Common myeloid progenitor, CD34-positive (primary cell): Measurements from ENCODE around the gene TRIM24.

ENCODE experiments used
- CTCF ChIA-PET: fragments of 350-600 bp; sonication (Branson Sonifier 250); formaldehyde crosslinking; loops from one replicate; lab custom pipeline; 2021; ENCODE audit warnings: antibody characterized with exemption; lab: Charles Lee
- POLR2A ChIA-PET: fragments of 350-600 bp; sonication (Branson Sonifier 250); formaldehyde crosslinking; loops from one replicate; lab custom pipeline; 2021; ENCODE audit warnings: antibody characterized with exemption; lab: Charles Lee
- DNase-seq, 3 donors: peaks; one replicate each; pipeline versions ENCODE4 v3.0.0 to v3.0.0-alpha.2; 2013
- H3K27ac ChIP-seq, 2 experiments: 1 replicate in 1 of 2; 2 replicates in 1 of 2; pipeline ENCODE4 v1.7.0; 2013; ENCODE audit warnings: inconsistent platforms in 2 of 2, low read length in 2 of 2, mild to moderate bottlenecking in 2 of 2, low read depth in 1 of 2, moderate library complexity in 1 of 2; ENCODE audit not compliant: severe bottlenecking in 2 of 2, insufficient read depth in 1 of 2, poor library complexity in 1 of 2
- H3K27me3 ChIP-seq, 5 experiments: replicated peaks in 2 of 5; 1 replicate in 3 of 5; 2 replicates in 2 of 5; pipeline versions ENCODE4 v1.6.1 to v1.7.0; 2013; ENCODE audit warnings: low read length in 4 of 5, mild to moderate bottlenecking in 2 of 5, moderate library complexity in 2 of 5, inconsistent platforms in 1 of 5; ENCODE audit not compliant: insufficient read depth in 5 of 5, control insufficient read depth in 4 of 5
- H3K36me3 ChIP-seq, 4 experiments: 1 replicate in 2 of 4; 2 replicates in 2 of 4; pipeline versions ENCODE4 v1.6.1 to v1.7.0; 2013; ENCODE audit warnings: low read length in 3 of 4, control low read depth in 1 of 4, mild to moderate bottlenecking in 1 of 4; ENCODE audit not compliant: control insufficient read depth in 4 of 4, insufficient read depth in 4 of 4
- H3K4me1 ChIP-seq, 4 experiments: 1 replicate in 3 of 4; 2 replicates in 1 of 4; pipeline versions ENCODE4 v1.6.1 to v1.7.1; 2013; ENCODE audit warnings: low read length in 3 of 4, mild to moderate bottlenecking in 3 of 4, control low read depth in 1 of 4, inconsistent platforms in 1 of 4, moderate library complexity in 1 of 4; ENCODE audit not compliant: control insufficient read depth in 4 of 4, insufficient read depth in 4 of 4; ENCODE audit errors: control extremely low read depth in 1 of 4
- H3K4me3 ChIP-seq, 7 experiments: 1 replicate in 4 of 7; 2 replicates in 3 of 7; pipeline versions ENCODE4 v1.5.1 to v1.7.0; 2013; ENCODE audit warnings: mild to moderate bottlenecking in 7 of 7, low read length in 6 of 7, moderate library complexity in 6 of 7, inconsistent platforms in 2 of 7, low read depth in 2 of 7, control low read depth in 1 of 7; ENCODE audit not compliant: insufficient read depth in 4 of 7, control insufficient read depth in 1 of 7; ENCODE audit errors: extremely low read depth in 1 of 7
- H3K9me3 ChIP-seq, 5 experiments: 1 replicate in 4 of 5; 2 replicates in 1 of 5; pipeline versions ENCODE4 v1.6.1 to v1.7.1; 2013; ENCODE audit warnings: low read length in 4 of 5, mild to moderate bottlenecking in 2 of 5, inconsistent platforms in 1 of 5, low read depth in 1 of 5, moderate library complexity in 1 of 5; ENCODE audit not compliant: control insufficient read depth in 4 of 5, insufficient read depth in 2 of 5; ENCODE audit errors: control extremely low read depth in 1 of 5
- WGBS: methylation state at CpG from one replicate; pipeline ENCODE4 v1.1.5; 2013; ENCODE audit not compliant: insufficient coverage; 5-methylcytosine and 5-hydroxymethylcytosine counted together

TRIM24 gene

GRCh38 chr7:138565071-138565450 lies 105.0 kb downstream of the TRIM24 start:
- ChIA-PET POLR2A (no interaction called here), CTCF (no interaction called here)
- peak overlapping the region in 1 of 7 experiments; percentile 19 for H3K4me3 ChIP-seq
- 97% methylated on average over 5 of the region's 8 CpGs for WGBS
- no peak for DNase-seq
- no peak overlapping the region for H3K27ac ChIP-seq
- H3K9me3 ChIP-seq, result peaks cover 11 to 76% (median 64%) of the 10 kb centered on the region in 5 experiments
- H3K27me3 ChIP-seq, result no peaks in the 10 kb centered on the region
- peaks cover 51 to 96% (median 81%) of the 10 kb centered on the region in 4 experiments for H3K36me3 ChIP-seq
- H3K4me1 ChIP-seq, result no peaks in the 10 kb centered on the region

- H3K27me3 ChIP-seq, result no peaks in the 10 kb centered on the region
- peak; percentile 54 to 74 (median 69) for DNase-seq
- CTCF ChIA-PET, result interaction anchor here (1.2 to 1.3 kb wide), 2 partner anchors 9 to 38 kb away, joined by 3 to 6 read pairs; no protein-coding TSS in a partner anchor
- 95% methylated on average over 8 of the region's 8 CpGs for WGBS
- H3K9me3 ChIP-seq, result peaks cover 9 to 71% (median 58%) of the 10 kb centered on the region in 5 experiments
- H3K4me3 ChIP-seq, result no peak overlapping the region
- H3K4me1 ChIP-seq, result no peaks in the 10 kb centered on the region
- peaks cover 47 to 96% (median 80%) of the 10 kb centered on the region in 4 experiments for H3K36me3 ChIP-seq
- POLR2A ChIA-PET, result no interaction called here
- no peak overlapping the region for H3K27ac ChIP-seq
These were observed 105.5 kb downstream of the TRIM24 start for GRCh38 chr7:138565451-138566114.

- DNase-seq, result no peak
- no CpG with 5 or more reads among the region's 2 CpGs for WGBS
- Histone ChIP-seq H3K27ac (no peak overlapping the region), H3K9me3 (peaks cover 7 to 40% (median 29%) of the 10 kb centered on the region in 5 experiments), H3K27me3 (no peaks in the 10 kb centered on the region), H3K36me3 (peaks cover 33 to 93% (median 70%) of the 10 kb centered on the region in 4 experiments), H3K4me3 (no peak overlapping the region), H3K4me1 (no peaks in the 10 kb centered on the region)
- ChIA-PET POLR2A (no interaction called here), CTCF (interaction anchor here (1.1 to 1.2 kb wide), 2 partner anchors 11 to 27 kb away, joined by 3 read pairs; no protein-coding TSS in a partner anchor)
These were observed 108.6 kb downstream of the TRIM24 start for GRCh38 chr7:138568655-138569054.

- no peak overlapping the region for H3K27ac ChIP-seq
- ChIA-PET CTCF (no interaction called here), POLR2A (no interaction called here)
- peaks cover 7 to 33% (median 21%) of the 10 kb centered on the region in 5 experiments for H3K9me3 ChIP-seq
- 83% methylated on average over 1 of the region's 3 CpGs for WGBS
- H3K27me3 ChIP-seq, result no peaks in the 10 kb centered on the region
- no peaks in the 10 kb centered on the region for H3K4me1 ChIP-seq
- H3K36me3 ChIP-seq, result peaks cover 29 to 93% (median 65%) of the 10 kb centered on the region in 4 experiments
- H3K4me3 ChIP-seq, result no peak overlapping the region
- no peak for DNase-seq
These were observed 109.4 kb downstream of the TRIM24 start for GRCh38 chr7:138569418-138569817.

GRCh38 chr7:138570715-138571114 lies 110.7 kb downstream of the TRIM24 start:
- no peak for DNase-seq
- H3K9me3 ChIP-seq, result peaks cover 6 to 20% (median 8%) of the 10 kb centered on the region in 5 experiments
- ChIA-PET CTCF (no interaction called here), POLR2A (interaction anchor here (0.7 kb wide), 1 partner anchor 54 kb away, joined by 3 read pairs; no protein-coding TSS in a partner anchor)
- WGBS, result 94% methylated on average over 4 of the region's 4 CpGs
- H3K36me3 ChIP-seq, result peaks cover 25 to 81% (median 58%) of the 10 kb centered on the region in 4 experiments
- no peaks in the 10 kb centered on the region for H3K4me1 ChIP-seq
- no peaks in the 10 kb centered on the region for H3K27me3 ChIP-seq
- no peak overlapping the region for H3K4me3 ChIP-seq
- H3K27ac ChIP-seq, result no peak overlapping the region

GRCh38 chr7:138573741-138574140 lies 113.7 kb downstream of the TRIM24 start:
- H3K9me3 ChIP-seq, result peaks cover 0 to 3% (median 0%) of the 10 kb centered on the region in 5 experiments
- no peaks in the 10 kb centered on the region for H3K4me1 ChIP-seq
- POLR2A ChIA-PET, result no interaction called here
- DNase-seq, result no peak
- WGBS, result 100% methylated on average over 4 of the region's 4 CpGs
- CTCF ChIA-PET, result interaction anchor here (1.5 kb wide), 1 partner anchor 165 kb away, joined by 4 read pairs; no protein-coding TSS in a partner anchor
- peaks cover 18 to 80% (median 55%) of the 10 kb centered on the region in 4 experiments for H3K36me3 ChIP-seq
- H3K27me3 ChIP-seq, result no peaks in the 10 kb centered on the region
- no peak overlapping the region for H3K4me3 ChIP-seq
- no peak overlapping the region for H3K27ac ChIP-seq

GRCh38 chr7:138575897-138576428 lies 115.9 kb downstream of the TRIM24 start:
- DNase-seq, result no peak
- WGBS, result 100% methylated on average over 2 of the region's 5 CpGs
- Histone ChIP-seq H3K36me3 (peaks cover 26 to 86% (median 58%) of the 10 kb centered on the region in 4 experiments), H3K27me3 (no peaks in the 10 kb centered on the region), H3K4me3 (no peak overlapping the region), H3K9me3 (no peaks in the 10 kb centered on the region), H3K27ac (no peak overlapping the region), H3K4me1 (no peaks in the 10 kb centered on the region)
- ChIA-PET CTCF (interaction anchor here (0.8 kb wide), 1 partner anchor 163 kb away, joined by 3 read pairs; no protein-coding TSS in a partner anchor), POLR2A (no interaction called here)
